HCT116 (cell line): Measurements from ENCODE around the gene THEM4. TPM values are rescaled to one million over a fixed set of nuclear protein-coding genes. Genes with fewer than 3 reads are reported as not detected.
"Not testable (repeated sequence)": the region's sequence is repeated elsewhere in the genome, so short reads cannot be mapped to it uniquely, and the experiment has no call there.

Source experiments
- ATAC-seq: fragments of 200-7000 bp; cut with Tn5 transposase; 2 replicates; pipeline ENCODE4 v1.9.1; 2020; ENCODE audit warnings: mild to moderate bottlenecking, moderate library complexity
- BruUV-seq: library from RNA; stranded (reverse); fragments of 400-500 nt; replicated peaks from 2 replicates; lab custom pipeline; 2021; lab: Mats Ljungman, UMichigan
- CTCF ChIA-PET: fragments of 300-600 bp; sonication (Branson Sonifier 250); formaldehyde crosslinking; loops from one replicate; lab custom pipeline; 2021; ENCODE audit warnings: antibody characterized with exemption; lab: Charles Lee
- POLR2A ChIA-PET: fragments of 300-600, 350-600 bp; sonication (Branson Sonifier 250); formaldehyde crosslinking; loops from one replicate; lab custom pipeline; 2021; ENCODE audit warnings: antibody characterized with exemption; lab: Charles Lee
- RAD21 ChIA-PET, 2 experiments: fragments of 300-600 bp; sonication (Branson Sonifier 250); formaldehyde crosslinking; loops; one replicate each; lab custom pipeline; 2023; ENCODE audit warnings: low total read pairs in 2 of 2; ENCODE audit not compliant: uncharacterized antibody in 2 of 2, unreplicated experiment in 2 of 2, low non-redundant PET in 1 of 2; lab: Charles Lee
- DNase-seq: peaks from one replicate; pipeline ENCODE4 v3.0.0-alpha.2; 2010; ENCODE audit warnings: low read depth, low spot score
- H2AFZ ChIP-seq: fragments of 200-600 bp; shearing (Covaris generic), sonication (generic); 2 replicates; pipeline ENCODE4 v1.6.1; 2017; ENCODE audit warnings: low read depth, mixed run types, mixed read lengths, antibody characterized with exemption, low read length; ENCODE audit not compliant: poor library complexity, severe bottlenecking
- H3K27ac ChIP-seq: 2 replicates; pipeline ENCODE4 v1.5.1; 2012; ENCODE audit warnings: low read depth, low read length
- H3K27me3 ChIP-seq: fragments of 200-600 bp; sonication (generic); 2 replicates; pipeline ENCODE4 v1.6.1; 2016; ENCODE audit warnings: mixed run types, low read length, mixed read lengths; ENCODE audit not compliant: insufficient read depth
- H3K36me3 ChIP-seq, 2 experiments: fragments of 200-500 bp in 1 of 2; fragments of 200-600 bp in 1 of 2; sonication (Bioruptor generic) in 1 of 2; sonication (generic) in 1 of 2; 2 replicates each; pipeline versions ENCODE4 v1.5.1 to v1.6.1; 2014 to 2016; ENCODE audit warnings: low read length in 2 of 2, inconsistent platforms in 1 of 2, mixed read lengths in 1 of 2, mixed run types in 1 of 2; ENCODE audit not compliant: insufficient read depth in 2 of 2, control insufficient read depth in 1 of 2
- H3K4me1 ChIP-seq, 2 experiments: fragments of 200-600 bp in 1 of 2; sonication (generic) in 1 of 2; 2 replicates each; pipeline versions ENCODE4 v1.5.1 to v1.6.1; 2012 to 2017; ENCODE audit warnings: low read length in 2 of 2, inconsistent platforms in 1 of 2, mild to moderate bottlenecking in 1 of 2, mixed read lengths in 1 of 2, mixed run types in 1 of 2, moderate library complexity in 1 of 2; ENCODE audit not compliant: insufficient read depth in 2 of 2, control insufficient read depth in 1 of 2
- H3K4me2 ChIP-seq: fragments of 200-600 bp; sonication (generic); 2 replicates; pipeline ENCODE4 v1.6.1; 2017; ENCODE audit warnings: mixed run types, low read length, mixed read lengths
- H3K4me3 ChIP-seq, 2 experiments: fragments of 200-600 bp in 1 of 2; sonication (generic) in 1 of 2; replicated peaks in 1 of 2; 2 replicates each; pipeline ENCODE4 v1.5.1; 2011 to 2016; ENCODE audit warnings: low read length in 2 of 2, control low read depth in 1 of 2, low read depth in 1 of 2, mild to moderate bottlenecking in 1 of 2, mixed read lengths in 1 of 2, mixed run types in 1 of 2
- H3K79me2 ChIP-seq: fragments of 200-600 bp; sonication (generic); 2 replicates; pipeline ENCODE4 v1.6.1; 2017; ENCODE audit warnings: mild to moderate bottlenecking, mixed run types, low read length, moderate library complexity, mixed read lengths; ENCODE audit not compliant: insufficient read depth
- H3K9ac ChIP-seq: fragments of 200-600 bp; sonication (generic); 2 replicates; pipeline ENCODE4 v1.6.1; 2016; ENCODE audit warnings: low read length, mixed read lengths
- H3K9me2 ChIP-seq: fragments of 200-600 bp; sonication (generic), shearing (Covaris generic); 2 replicates; pipeline ENCODE4 v1.6.1; 2017; ENCODE audit warnings: mixed run types, mild to moderate bottlenecking, moderate library complexity; ENCODE audit not compliant: insufficient read depth
- H3K9me3 ChIP-seq, 2 experiments: fragments of 200-500 bp in 1 of 2; fragments of 200-600 bp in 1 of 2; sonication (Bioruptor generic) in 1 of 2; sonication (generic) in 1 of 2; 2 replicates each; pipeline ENCODE4 v1.6.1; 2014 to 2017; ENCODE audit warnings: low read length in 2 of 2, mixed read lengths in 2 of 2, inconsistent platforms in 1 of 2, low read depth in 1 of 2, mild to moderate bottlenecking in 1 of 2, mixed run types in 1 of 2, moderate library complexity in 1 of 2; ENCODE audit not compliant: control insufficient read depth in 1 of 2, insufficient read depth in 1 of 2
- H4K20me1 ChIP-seq: fragments of 200-600 bp; sonication (generic), shearing (Covaris generic); 2 replicates; pipeline ENCODE4 v1.6.1; 2017; ENCODE audit warnings: mixed run types, mild to moderate bottlenecking, moderate library complexity; ENCODE audit not compliant: insufficient read depth
- intact Hi-C: fragments of 100-400 bp; cut with micrococcal nuclease; formaldehyde crosslinking; loops from 2 replicates; pipeline ENCODE4 v1.10.0; 2022
- total RNA-seq: library from RNA; stranded (reverse); gene quantifications from one replicate; pipeline ENCODE4 v1.2.1, GENCODE V29; 2021; ENCODE audit not compliant: unreplicated experiment

THEM4 gene
- total RNA-seq, 1 experiment from 2014 or later, result 17.0 TPM

- CTCF ChIA-PET, intact Hi-C loops, H3K27ac ChIP-seq, H3K4me2 ChIP-seq, BruUV-seq, H4K20me1 ChIP-seq, H3K9ac ChIP-seq, H3K27me3 ChIP-seq, RAD21 ChIA-PET, H3K9me2 ChIP-seq, H2AFZ ChIP-seq, DNase-seq, H3K4me3 ChIP-seq, POLR2A ChIA-PET, ATAC-seq: not testable (repeated sequence)
- H3K79me2 ChIP-seq, result peaks cover 46% of the 10 kb centered on the region
- H3K36me3 ChIP-seq, result peaks cover 0 to 17% of the 10 kb centered on the region in 2 experiments; a peak in 2 of 4 replicates
- peaks cover 8 to 15% of the 10 kb centered on the region in 2 experiments; a peak in 3 of 4 replicates for H3K9me3 ChIP-seq
- H3K4me1 ChIP-seq, result peaks cover 7 to 14% of the 10 kb centered on the region in 2 experiments; a peak in 3 of 4 replicates
Measured at GRCh38 chr1:151906324-151906645, 3.0 kb downstream of the THEM4 start.

- BruUV-seq, H3K9ac ChIP-seq, H3K4me2 ChIP-seq, intact Hi-C loops, H3K27ac ChIP-seq, CTCF ChIA-PET, RAD21 ChIA-PET, H2AFZ ChIP-seq, H4K20me1 ChIP-seq, H3K4me3 ChIP-seq, ATAC-seq, H3K27me3 ChIP-seq, POLR2A ChIA-PET, DNase-seq, H3K9me2 ChIP-seq: not testable (repeated sequence)
- peaks cover 7 to 14% of the 10 kb centered on the region in 2 experiments; a peak in 3 of 4 replicates for H3K4me1 ChIP-seq
- H3K9me3 ChIP-seq, result peaks cover 8 to 15% of the 10 kb centered on the region in 2 experiments; a peak in 3 of 4 replicates
- H3K79me2 ChIP-seq, result peaks cover 46% of the 10 kb centered on the region
- peaks cover 0 to 17% of the 10 kb centered on the region in 2 experiments; a peak in 2 of 4 replicates for H3K36me3 ChIP-seq
Measured at GRCh38 chr1:151905443-151906323, 3.6 kb downstream of the THEM4 start.
